Measurements from ENCODE around the gene HOXA3. TPM values are rescaled to one million over a fixed set of nuclear protein-coding genes. Genes with fewer than 3 reads are reported as not detected.

Gene HOXA3
- polyA plus RNA-seq, 1 donor = 19.1 TPM

DNA sequence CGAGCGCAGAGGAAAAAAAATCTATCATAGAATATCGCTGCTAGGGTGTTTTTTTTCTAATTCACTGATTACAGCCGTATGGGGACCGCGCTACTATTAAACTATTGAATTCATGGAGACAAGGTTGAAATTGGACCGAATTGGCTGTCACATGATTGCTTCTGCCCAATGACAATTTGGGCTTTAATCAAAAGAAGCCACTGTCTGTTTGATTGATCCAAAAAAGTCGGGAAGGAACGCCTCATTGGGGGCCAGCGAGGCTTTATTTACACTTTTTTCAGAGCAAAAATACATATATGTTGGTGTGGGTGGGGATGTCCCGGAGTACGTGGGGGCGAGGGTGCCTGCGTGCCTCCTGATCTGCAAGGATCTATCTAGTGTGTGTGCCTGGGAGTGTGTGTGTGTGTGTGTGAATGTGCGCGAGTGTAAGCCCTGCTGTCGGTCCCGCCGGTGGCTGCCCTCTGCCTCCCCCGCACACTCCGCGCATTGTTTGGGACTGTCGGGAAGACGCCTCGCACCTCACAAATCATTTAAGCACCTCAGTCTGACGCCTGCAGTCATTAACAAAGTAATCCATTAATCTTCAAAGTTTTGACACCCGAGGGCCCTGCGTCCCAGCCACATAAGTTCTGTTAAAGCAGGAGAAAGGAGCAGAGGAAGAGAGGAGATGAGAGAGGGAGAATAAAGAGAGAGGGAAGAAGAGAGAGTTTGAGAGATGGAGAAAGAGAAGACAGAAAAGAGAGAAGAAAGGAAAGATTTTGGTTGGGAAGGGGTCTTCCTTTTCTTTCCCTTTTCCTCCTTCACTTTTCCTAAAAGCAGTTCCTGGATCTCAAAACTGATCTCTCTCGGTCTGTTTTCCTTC is 49.6 kb downstream of the HOXA3 start, which contains the start of gene HOXA2:
Gene HOXA2, minus strand, starts transcription at position 103 of the 862 bp plus-strand sequence. CDS start 183 bp downstream, outside the sequence.
- WGBS (ENCODE audit: insufficient coverage, low lambda C conversion rate) = 34% methylated on average over 3 of the region's 29 CpGs
- DNase-seq = peak in 1 of 2 donors; percentile 59
- Histone ChIP-seq H3K27me3 (ENCODE audit: control insufficient read depth, insufficient read depth, low read length) (peaks cover 41% of the 10 kb centered on the region), H3K4me3 (ENCODE audit: low read length) (peak within 1 kb of the TSS; percentile 45), H3K9me3 (ENCODE audit: control insufficient read depth, low read depth, low read length) (peaks cover 5% of the 10 kb centered on the region), H3K27ac (ENCODE audit: low read length) (peak within 1 kb of the TSS; percentile 80), H3K36me3 (ENCODE audit: control insufficient read depth, insufficient read depth, low read length) (peaks cover 16% of the 10 kb centered on the region), H3K4me1 (ENCODE audit: control insufficient read depth, insufficient read depth, low read length) (peaks cover 10% of the 10 kb centered on the region)

DNA sequence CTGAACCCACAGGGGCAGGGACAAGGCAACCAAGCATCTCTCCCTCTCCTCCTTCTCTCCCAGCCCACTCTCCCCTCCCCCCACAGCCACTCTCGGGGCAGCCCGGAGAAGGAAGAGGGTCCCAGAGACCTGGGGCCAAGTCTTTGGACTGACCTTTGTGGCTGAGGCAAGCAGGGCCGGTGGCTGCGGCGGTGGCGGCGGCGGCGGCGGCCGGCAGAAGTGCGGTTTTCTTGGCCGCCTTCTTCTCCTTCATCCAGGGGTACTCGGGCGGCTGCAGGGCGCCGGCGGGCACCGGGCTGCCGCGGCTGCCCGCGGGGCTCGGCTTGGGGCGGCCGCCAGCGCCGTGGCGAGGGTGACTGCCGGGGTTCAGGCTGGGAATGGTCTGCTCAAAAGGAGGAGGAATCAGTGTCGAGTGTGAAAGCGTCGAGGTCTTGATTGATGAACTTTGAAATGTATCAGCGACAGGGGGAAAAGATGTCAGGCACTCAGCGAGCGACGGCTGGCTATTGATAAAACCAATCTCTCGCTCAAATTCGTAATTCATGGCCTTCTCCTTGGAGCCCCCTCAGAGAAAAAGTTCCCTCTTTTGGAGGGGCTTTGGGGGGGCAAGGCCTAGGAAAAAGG is 50.3 kb downstream of the HOXA3 start:
- Histone ChIP-seq H3K27me3 (ENCODE audit: control insufficient read depth, insufficient read depth, low read length) (peaks cover 48% of the 10 kb centered on the region), H3K9me3 (ENCODE audit: control insufficient read depth, low read depth, low read length) (peaks cover 5% of the 10 kb centered on the region), H3K4me1 (ENCODE audit: control insufficient read depth, insufficient read depth, low read length) (peaks cover 16% of the 10 kb centered on the region), H3K4me3 (ENCODE audit: low read length) (peak overlapping the region; percentile 45), H3K36me3 (ENCODE audit: control insufficient read depth, insufficient read depth, low read length) (peaks cover 12% of the 10 kb centered on the region), H3K27ac (ENCODE audit: low read length) (peak overlapping the region; percentile 80)
- no CpG with 5 or more reads among the region's 39 CpGs for whole genome bisulfite sequencing (ENCODE audit: insufficient coverage, low lambda C conversion rate)
- DNase-seq = peak in 1 of 2 donors; percentile 64

DNA sequence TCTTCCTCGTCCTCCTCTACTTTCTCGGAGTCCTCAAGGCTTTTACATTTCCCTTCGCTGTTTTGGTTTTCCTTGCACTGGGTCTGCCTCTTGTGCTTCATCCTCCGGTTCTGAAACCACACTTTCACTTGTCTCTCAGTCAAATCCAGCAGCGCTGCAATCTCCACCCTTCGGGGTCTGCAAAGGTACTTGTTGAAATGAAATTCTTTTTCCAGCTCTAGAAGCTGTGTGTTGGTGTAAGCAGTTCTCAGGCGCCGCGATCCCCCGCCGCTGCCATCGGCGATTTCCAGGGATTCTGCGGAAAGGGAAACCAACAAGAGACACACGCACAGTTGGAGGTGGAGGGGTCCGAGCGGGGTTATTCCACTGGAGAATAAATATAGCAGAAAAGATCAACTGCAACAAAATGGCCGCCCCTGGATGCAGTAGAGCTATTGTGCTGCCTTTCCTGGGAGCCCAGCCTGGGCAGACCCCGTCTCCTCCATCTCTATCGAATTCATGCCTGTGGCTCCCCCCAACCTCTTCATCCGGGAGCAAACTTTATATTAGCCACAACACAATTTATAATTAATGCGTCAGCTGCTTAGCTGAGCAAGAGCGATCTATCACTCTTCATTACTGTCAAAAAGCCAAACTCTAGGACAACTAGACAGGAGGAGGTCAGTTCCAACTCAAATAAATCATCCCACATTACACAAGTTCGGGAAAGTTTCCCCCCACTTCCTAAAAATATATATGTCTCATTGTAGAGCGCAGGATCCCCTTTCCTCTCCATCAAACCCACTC is 51.0 kb downstream of the HOXA3 start:
- 34% methylated on average over 3 of the region's 25 CpGs for WGBS (ENCODE audit: insufficient coverage, low lambda C conversion rate)
- peak in 1 of 2 donors; percentile 62 for DNase-seq
- Histone ChIP-seq H3K4me1 (ENCODE audit: control insufficient read depth, insufficient read depth, low read length) (peaks cover 17% of the 10 kb centered on the region), H3K36me3 (ENCODE audit: control insufficient read depth, insufficient read depth, low read length) (peaks cover 12% of the 10 kb centered on the region), H3K4me3 (ENCODE audit: low read length) (peak overlapping the region; percentile 45), H3K27ac (ENCODE audit: low read length) (peak overlapping the region; percentile 80), H3K9me3 (ENCODE audit: control insufficient read depth, low read depth, low read length) (peaks cover 2% of the 10 kb centered on the region), H3K27me3 (ENCODE audit: control insufficient read depth, insufficient read depth, low read length) (peaks cover 49% of the 10 kb centered on the region)

DNA sequence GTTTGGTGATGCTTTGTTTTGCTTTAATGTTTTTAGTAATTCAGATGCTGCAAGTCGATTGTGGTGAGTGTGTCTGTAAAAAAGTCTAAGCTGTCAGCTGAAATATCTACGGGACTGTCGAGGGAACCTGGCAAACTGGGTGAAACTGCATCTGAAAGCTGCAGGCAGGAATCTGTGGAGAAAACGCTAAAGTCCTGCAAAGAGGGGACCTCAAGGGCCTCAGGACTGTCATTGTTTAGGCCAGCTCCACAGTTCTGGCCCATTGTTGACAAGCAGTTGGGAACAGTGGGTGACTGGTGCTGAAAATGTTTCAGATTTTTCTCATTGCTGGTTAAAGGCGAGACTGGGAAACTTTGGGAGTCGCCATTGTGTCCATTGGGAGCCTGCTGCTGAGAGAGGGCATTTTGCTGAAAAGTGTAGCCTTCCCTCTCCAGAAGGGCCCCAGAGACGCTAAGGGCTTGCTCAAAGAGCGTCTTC is 51.7 kb downstream of the HOXA3 start:
- H3K27ac ChIP-seq (ENCODE audit: low read length) = peak overlapping the region; percentile 80
- DNase-seq = no peak
- peaks cover 11% of the 10 kb centered on the region for H3K36me3 ChIP-seq (ENCODE audit: control insufficient read depth, insufficient read depth, low read length)
- peaks cover 49% of the 10 kb centered on the region for H3K27me3 ChIP-seq (ENCODE audit: control insufficient read depth, insufficient read depth, low read length)
- peaks cover 17% of the 10 kb centered on the region for H3K4me1 ChIP-seq (ENCODE audit: control insufficient read depth, insufficient read depth, low read length)
- H3K9me3 ChIP-seq (ENCODE audit: control insufficient read depth, low read depth, low read length) = peaks cover 2% of the 10 kb centered on the region
- 33% methylated on average over 1 of the region's 8 CpGs for WGBS (ENCODE audit: insufficient coverage, low lambda C conversion rate)
- H3K4me3 ChIP-seq (ENCODE audit: low read length) = peak overlapping the region; percentile 45

DNA sequence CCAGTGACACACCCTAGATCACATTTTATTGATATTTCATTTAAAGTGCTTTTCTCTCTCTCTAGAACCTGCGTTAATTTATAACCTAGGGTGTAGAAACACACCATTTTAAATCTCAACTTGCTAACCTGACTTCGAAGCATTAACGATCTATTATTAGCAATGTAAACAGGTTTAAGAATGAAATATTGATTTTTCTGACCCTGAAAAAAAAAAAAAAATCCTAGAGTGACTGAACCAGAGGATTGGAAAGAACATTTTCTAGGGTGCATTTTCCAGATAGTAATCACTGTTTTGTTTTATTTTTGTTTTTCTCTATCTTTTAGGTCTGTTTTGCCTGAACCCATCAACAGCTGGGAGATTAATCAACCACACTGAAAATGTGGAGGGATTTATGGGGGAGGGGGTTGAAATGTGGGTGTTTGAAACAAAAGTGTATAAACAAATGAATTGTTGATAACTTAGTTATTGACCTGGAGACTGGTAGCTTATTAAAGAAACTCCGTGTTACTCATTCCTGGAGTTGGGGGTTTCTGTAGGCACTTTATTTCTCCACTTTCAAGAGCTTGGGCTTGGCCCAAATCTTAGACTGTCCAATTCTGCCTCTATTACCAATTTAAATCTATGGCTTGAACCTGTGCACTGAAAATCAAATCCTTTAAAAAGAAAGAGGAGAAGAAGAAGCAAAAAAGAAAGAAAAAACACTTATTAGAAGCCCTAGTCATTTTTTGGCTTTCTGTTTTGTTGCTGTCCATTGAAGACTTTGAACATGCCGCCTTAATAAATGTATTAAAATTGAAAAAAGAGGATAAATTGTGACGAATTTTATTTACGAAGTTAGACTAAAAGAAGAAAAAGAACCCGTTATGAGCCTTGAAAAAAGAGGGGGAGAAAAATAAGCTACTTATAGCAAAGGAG is 52.7 kb downstream of the HOXA3 start:
- Histone ChIP-seq H3K9me3 (ENCODE audit: control insufficient read depth, low read depth, low read length) (peaks cover 2% of the 10 kb centered on the region), H3K4me1 (ENCODE audit: control insufficient read depth, insufficient read depth, low read length) (peaks cover 17% of the 10 kb centered on the region), H3K4me3 (ENCODE audit: low read length) (peak overlapping the region; percentile 88), H3K27me3 (ENCODE audit: control insufficient read depth, insufficient read depth, low read length) (peaks cover 59% of the 10 kb centered on the region), H3K27ac (ENCODE audit: low read length) (peak overlapping the region; percentile 80), H3K36me3 (ENCODE audit: control insufficient read depth, insufficient read depth, low read length) (peaks cover 7% of the 10 kb centered on the region)
- 65% methylated on average over 5 of the region's 8 CpGs for WGBS (ENCODE audit: insufficient coverage, low lambda C conversion rate)
- peak in 1 of 2 donors; percentile 28 for DNase-seq

DNA sequence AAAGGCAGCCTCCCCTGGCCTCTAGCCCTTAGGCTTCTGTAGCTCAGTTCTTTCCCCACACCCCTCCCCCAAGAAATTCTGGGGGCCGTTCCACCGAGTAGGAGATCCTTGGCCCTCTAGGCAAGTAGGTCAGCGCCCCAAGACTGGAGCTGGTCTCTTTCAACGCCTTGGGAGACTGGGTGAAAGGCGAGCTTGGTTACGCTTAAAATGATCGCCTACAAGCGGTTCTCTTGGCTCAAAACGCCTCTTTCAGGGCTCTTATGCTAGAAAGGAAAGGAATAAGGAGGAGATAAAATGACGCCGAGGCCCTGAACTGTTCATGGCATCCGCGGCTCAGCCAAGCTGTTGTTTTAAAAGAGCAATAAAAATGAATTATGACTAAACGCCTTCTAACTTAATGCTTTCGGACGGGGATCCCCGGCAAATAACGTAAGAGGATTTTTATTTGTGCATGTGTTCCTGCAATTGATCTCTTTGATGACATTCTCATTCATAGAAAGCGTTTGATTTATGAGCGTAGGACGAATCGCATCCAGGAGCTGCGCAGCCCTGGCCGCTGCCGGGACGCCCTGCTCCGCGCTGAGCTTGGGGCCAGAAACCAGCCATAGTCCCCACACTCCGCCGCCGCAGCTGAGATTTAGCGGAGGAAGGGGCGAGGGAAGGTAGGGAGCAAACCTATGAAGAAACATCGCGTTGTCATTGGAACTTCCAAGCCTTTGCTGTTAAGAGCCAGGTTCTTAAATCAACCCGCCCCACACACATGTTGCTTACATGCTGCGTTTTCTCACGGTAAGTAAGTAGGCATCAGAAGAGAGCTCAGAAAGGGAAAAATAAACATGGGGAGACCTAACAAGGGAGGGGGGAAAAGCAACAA is 53.6 kb downstream of the HOXA3 start:
- peak in 1 of 2 donors; percentile 75 for DNase-seq
- H3K27ac ChIP-seq (ENCODE audit: low read length) = peak overlapping the region; percentile 80
- no CpG with 5 or more reads among the region's 38 CpGs for WGBS (ENCODE audit: insufficient coverage, low lambda C conversion rate)
- peak overlapping the region; percentile 88 for H3K4me3 ChIP-seq (ENCODE audit: low read length)
- peaks cover 7% of the 10 kb centered on the region for H3K36me3 ChIP-seq (ENCODE audit: control insufficient read depth, insufficient read depth, low read length)
- peaks cover 17% of the 10 kb centered on the region for H3K4me1 ChIP-seq (ENCODE audit: control insufficient read depth, insufficient read depth, low read length)
- H3K27me3 ChIP-seq (ENCODE audit: control insufficient read depth, insufficient read depth, low read length) = peaks cover 61% of the 10 kb centered on the region
- H3K9me3 ChIP-seq (ENCODE audit: control insufficient read depth, low read depth, low read length) = peaks cover 2% of the 10 kb centered on the region

DNA sequence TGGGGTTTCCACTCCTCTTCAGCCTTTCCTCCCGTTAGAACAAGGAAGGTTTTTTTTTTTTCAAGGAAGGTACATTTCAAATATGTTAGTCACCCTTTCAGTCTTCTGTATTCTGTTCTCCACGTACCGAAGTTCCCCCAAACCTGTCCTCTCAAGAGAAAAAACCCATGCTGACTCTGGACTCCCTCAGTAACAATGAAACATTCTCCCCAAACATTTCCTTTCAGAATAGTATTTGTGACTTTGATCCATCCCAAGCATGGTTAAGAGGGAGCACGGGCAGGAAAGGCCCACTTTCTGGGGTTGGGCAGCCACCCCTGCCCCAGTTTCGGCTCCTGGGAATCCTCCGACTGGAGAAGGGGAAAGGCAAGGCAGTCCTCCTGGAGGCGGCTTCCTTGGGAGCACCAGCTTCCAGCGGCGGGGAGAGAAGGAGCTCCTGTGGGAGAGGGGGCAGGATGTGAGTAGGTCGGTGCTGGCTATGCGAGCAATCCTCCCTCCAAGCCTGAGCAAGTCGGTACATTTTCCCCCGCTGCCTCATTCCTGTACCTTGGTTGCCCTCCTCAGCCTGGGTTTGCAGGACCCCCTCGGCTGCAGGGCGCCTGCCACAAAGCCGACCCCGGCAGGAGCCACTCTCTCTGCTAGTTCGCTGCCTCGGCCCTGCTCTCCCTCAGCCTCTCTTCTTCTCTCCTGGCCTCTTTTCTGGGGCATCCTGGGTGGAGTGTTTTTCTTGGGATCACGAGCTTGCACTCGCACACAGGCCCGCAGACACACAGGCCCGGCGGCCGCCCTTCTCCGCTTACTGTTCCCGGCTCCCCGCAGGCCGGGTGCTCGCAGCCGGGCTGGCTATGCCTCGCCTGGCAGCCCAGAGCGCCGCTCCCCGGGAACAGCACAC is 54.5 kb downstream of the HOXA3 start:
- peaks cover 2% of the 10 kb centered on the region for H3K9me3 ChIP-seq (ENCODE audit: control insufficient read depth, low read depth, low read length)
- H3K27ac ChIP-seq (ENCODE audit: low read length) = peak overlapping the region; percentile 80
- DNase-seq = peak in 1 of 2 donors; percentile 36
- peaks cover 7% of the 10 kb centered on the region for H3K36me3 ChIP-seq (ENCODE audit: control insufficient read depth, insufficient read depth, low read length)
- no CpG with 5 or more reads among the region's 35 CpGs for WGBS (ENCODE audit: insufficient coverage, low lambda C conversion rate)
- H3K4me3 ChIP-seq (ENCODE audit: low read length) = peak overlapping the region; percentile 88
- peaks cover 54% of the 10 kb centered on the region for H3K27me3 ChIP-seq (ENCODE audit: control insufficient read depth, insufficient read depth, low read length)
- H3K4me1 ChIP-seq (ENCODE audit: control insufficient read depth, insufficient read depth, low read length) = peaks cover 17% of the 10 kb centered on the region

DNA sequence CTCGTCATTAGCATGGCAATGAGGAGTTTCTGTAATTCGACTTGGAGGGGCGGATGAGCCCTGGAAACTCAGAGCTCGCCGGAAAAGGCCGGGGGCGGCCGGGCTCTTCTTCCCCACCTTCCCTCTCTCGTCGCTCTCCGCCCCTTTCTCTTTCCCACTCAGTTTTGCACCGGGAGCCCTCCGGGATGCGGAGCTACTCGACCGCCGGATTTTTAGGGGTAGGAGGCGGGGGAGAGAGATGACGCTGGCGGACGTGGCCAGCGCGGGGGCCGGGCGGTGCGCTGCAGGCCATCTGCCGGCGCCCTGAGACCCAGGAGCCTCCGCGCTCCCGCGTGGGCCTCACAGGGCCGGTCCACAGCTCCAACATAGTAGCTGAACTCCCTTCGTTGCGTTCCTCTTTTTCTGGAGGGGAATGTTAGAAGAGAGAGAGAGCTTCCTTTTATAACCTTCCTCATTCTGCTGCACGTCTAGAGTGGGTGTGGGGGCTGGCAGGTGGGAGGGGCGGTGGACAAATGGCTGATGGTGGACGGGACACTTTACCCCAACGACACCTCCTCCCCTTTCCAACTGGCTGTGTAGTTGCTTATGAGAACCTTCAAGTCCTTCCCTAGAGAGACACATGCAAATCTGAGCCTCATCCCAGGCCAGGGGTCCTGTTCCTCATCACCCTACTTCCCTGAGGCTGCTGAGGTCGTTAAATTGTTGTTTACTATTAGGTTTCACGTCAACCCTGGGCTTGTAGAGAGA is 55.4 kb downstream of the HOXA3 start:
- Histone ChIP-seq H3K9me3 (ENCODE audit: control insufficient read depth, low read depth, low read length) (peaks cover 2% of the 10 kb centered on the region), H3K27me3 (ENCODE audit: control insufficient read depth, insufficient read depth, low read length) (peaks cover 48% of the 10 kb centered on the region), H3K36me3 (ENCODE audit: control insufficient read depth, insufficient read depth, low read length) (peaks cover 7% of the 10 kb centered on the region), H3K4me1 (ENCODE audit: control insufficient read depth, insufficient read depth, low read length) (peaks cover 14% of the 10 kb centered on the region), H3K27ac (ENCODE audit: low read length) (peak overlapping the region; percentile 80), H3K4me3 (ENCODE audit: low read length) (peak overlapping the region; percentile 88)
- whole genome bisulfite sequencing (ENCODE audit: insufficient coverage, low lambda C conversion rate) = no CpG with 5 or more reads among the region's 41 CpGs
- peak in 1 of 2 donors; percentile 55 for DNase-seq
